ENCODE results near the gene ARHGEF19.
"Not testable (repeated sequence)": the region's sequence is repeated elsewhere in the genome, so short reads cannot be mapped to it uniquely, and the experiment has no call there.

ARHGEF19 gene

GRCh38 chr1:16202281-16203210, 9.9 kb downstream of the ARHGEF19 start:
- DNase-seq = no peak

DNA sequence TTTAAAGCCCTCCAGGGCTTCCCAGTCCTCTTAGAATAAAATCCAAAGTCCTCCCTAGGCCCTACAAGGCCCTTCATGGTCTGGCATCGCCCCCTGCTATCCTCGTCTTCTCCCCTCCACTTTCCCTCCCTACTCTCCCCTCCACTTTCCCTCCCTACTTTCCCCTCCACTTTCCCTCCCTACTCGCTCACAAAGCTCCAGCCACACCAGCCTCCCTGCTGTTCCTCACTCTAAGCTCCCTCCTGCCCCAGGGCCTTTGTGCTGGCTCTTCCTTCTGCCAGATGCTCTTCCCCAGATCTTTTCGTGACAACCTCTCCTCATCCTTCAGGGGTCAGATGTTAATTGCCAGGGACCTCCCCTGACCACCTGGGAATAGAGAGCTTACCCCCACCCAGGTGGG, 12.8 kb downstream of the ARHGEF19 start:
- no peak for DNase-seq

DNA sequence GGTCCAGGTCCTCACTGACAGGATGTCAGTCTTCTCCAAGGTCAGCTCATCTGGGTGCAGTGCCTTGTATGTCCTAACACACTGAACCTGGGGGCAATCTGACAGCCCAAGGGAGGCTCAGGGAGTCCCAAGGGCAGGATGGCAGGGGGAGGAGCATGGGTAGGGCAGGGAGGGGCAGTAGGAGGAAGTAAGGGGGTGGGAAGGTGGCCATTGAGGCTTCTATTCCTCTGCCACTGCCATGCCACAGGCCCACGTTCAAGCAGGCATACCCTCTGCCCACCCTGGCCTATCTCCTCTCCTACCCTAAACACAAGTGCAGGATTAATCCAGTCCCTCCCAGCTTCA, 13.3 kb downstream of the ARHGEF19 start:
- no peak for DNase-seq

DNA sequence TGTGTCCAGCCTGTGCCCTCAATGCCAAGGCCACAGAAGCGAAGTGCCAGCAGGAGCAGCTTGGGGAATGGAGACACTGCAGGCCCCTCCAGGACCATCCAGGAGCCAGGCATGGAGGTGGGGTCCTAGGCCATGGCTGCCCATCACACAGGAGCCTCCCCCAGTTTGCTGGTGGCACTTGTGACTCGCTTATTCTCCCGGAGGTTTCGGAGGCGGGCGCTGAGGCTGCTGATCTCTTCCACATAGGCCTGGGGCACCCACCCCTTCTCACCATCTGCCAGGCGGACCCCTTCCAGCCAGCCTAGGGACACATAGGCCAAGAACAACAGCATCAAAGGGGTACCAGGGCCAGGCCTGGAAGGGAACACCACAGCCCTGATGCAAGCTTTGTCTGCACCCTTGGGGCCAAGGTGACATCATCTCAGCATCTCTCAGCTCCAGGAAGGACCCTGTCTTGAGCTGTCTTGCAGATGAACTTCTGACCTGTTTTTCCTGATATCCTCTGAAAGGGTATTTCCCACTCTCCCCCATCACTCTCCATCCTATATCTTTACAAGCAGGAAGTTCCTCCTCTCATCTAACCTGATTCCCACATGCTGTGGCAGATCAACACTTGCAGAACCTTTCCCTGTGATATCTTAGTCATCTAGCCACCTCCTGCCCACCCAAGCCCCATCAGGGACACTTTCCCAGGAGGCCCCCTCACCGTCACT, 13.9 kb downstream of the ARHGEF19 start:
- no peak for DNase-seq

DNA sequence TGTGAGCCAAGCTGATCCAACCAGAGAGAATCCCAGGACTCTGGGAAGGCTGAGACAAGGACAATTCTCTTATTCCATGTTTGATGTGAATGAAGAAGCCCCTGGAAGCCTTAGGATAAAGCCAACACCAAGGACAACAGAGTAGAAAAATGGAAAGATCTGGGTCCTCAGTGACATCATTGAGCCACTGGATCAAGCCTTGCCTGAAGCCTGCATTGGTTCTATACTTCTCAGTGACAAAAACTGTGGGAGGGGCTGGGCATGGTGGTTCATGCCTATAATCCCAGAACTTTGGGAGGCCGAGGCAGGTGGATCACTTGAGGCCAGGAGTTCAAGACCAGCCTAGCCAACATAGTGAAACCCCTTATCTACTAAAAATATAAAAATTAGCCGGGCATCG, 15.6 kb downstream of the ARHGEF19 start:
- no peak for DNase-seq

- DNase-seq = not testable (repeated sequence)
Observed at GRCh38 chr1:16196139-16196538, 16.3 kb downstream of the ARHGEF19 start.

- no peak for DNase-seq
Observed at GRCh38 chr1:16195518-16195905, 16.9 kb downstream of the ARHGEF19 start.

DNA sequence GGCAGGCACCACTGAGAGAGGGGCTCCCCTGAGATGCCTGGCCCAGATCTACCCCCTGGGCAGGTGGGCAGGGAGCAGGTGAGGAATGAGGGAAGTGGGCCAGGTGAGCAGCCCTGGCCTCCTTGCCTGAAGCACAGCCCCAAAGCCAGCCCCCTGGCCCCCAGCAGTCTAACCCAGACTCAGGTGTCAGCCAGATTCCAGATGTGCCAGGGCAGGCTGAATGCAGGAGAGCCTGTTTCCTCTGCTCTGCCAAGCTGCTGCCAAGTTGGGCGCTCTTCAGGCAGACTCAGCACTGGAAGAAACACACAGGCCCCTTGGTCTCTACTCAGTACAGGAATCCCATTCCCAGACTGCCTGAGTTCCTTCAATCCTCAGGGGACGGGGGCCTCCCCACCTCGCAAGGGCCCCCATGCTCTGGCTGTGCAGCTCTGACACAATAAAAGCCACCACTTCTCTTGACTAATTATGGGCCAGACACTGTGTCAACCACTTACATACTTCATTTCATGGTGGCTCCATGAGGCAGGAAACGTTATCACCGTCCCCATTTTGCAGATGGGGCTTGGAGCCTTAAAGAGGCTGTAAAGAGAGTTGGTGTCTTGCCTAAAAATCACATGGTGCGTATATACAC, 20.4 kb downstream of the ARHGEF19 start:
- no peak for DNase-seq

DNA sequence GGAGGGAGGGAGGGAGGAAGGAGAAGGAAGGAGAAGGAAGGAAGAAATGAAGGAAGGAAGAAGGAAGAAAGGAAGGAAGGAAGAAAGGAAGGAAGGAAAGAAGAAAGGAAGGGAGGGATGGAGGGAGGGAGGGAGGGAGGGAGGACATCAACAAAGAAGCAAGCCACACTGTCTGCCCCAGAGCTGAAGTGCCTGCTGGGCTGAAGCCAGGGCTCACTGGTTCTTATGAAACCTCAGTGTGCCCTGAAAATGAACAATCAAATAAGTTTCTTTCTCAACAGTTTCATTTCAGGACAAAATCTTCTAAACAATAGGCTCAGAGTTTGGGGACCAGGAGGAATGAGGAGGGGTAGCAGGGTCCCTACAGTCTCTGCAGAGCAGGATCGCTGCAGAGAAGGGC, 21.1 kb downstream of the ARHGEF19 start:
- DNase-seq = no peak

GRCh38 chr1:16189921-16190621, 22.4 kb downstream of the ARHGEF19 start:
- DNase-seq = no peak

DNA sequence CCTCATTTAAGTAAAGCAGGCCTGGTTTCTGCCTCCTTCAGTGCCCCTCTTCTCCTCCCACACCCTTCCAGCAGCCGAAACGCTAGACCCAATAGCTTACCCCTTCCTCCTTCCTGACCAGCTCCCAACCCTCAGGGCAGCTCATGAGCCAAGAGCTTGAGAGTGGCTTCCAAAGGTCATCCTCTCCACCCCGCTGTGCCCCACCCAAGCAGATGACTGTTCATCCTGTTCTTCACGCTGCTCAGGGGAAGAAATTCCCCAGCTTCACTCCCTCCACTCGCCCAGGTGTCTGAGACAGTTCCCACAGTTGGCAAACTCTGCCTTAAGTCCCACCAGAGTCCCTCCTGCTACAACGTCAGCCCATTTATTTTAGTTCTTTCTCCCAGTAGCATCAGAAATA, 23.4 kb downstream of the ARHGEF19 start:
- no peak for DNase-seq

DNA sequence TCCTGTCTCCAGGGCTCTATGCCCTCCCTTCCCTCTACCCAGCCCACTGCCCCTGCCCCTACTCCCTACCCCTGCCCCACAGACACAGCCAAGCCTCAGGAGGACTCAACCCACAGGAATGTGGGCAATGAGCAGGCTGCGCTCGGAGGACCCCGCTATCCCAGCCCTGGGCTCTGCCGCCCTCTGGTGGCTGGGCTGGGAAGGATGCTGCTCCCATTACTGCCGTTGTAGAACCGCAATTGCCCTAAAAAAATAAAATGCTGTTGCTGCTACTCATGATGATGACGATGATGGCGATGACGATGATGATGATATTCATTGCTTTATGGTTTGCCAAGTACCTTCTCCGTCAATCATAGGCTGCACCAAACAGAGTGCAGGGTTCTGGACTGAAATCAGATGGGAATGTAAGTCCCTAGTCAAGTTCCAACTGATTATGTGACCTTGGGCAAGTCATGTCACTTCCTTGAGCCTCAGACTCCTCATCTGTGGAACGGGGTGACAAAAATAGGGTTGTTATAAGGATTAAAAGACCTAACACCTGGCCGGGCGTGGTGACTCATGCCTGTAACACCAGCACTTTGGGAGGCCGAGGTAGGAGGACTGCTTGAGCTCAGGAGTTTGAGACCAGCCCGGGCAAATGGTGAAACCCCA, 24.6 kb downstream of the ARHGEF19 start:
- DNase-seq = peak; percentile 70 to 77

GRCh38 chr1:16186655-16187235, 25.7 kb downstream of the ARHGEF19 start:
- DNase-seq = no peak

GRCh38 chr1:16184557-16185303, 27.7 kb downstream of the ARHGEF19 start:
- no peak for DNase-seq

GRCh38 chr1:16183765-16184556, 28.5 kb downstream of the ARHGEF19 start:
- no peak for DNase-seq

- no peak for DNase-seq
Observed at GRCh38 chr1:16183179-16183578, 29.3 kb downstream of the ARHGEF19 start.

DNA sequence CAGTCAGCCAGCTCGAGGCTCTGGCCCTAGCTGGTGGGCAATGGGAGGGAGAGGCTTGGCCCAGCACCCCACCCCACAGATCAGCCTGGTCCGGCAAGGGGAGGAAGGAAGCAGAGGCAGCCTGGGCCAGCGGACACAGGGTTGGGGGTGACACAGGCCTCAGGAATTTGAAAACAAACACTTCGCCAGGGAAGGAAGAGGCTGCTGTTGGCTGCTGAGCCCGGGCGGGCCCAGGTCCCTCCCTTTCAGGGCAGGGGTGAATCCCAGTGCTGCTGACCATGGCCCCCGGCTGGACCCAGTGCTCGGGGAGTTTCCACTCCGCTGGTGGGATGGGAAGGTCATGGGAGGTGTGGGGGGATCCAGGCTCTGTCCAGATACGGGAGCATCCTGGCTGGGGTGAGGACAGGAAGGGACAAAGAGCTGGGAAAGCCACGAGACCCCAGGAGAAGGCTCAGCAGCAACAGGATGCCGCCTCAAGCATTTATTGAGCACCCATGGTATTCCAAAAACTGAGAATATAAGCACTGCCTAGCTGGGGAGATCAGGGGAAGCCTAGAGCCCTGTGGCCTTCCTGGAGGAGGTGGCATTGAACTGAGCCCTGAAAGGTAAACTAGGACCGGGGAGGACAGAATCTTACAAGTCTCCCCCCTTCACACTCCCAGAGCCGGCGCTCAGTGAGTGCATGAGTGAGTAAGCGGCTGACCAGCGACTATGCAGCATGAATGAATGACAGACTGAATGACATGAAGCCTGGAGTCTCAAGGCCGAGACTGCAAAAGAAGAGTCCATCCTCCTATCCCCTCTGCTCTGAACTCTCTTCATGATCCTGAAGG, 30.3 kb downstream of the ARHGEF19 start:
- no peak for DNase-seq

GRCh38 chr1:16180291-16180824, 32.1 kb downstream of the ARHGEF19 start:
- DNase-seq = no peak

Measured in stimulated activated CD4-positive, alpha-beta T cell treated with anti-CD3 and anti-CD28 coated beads, Interleukin-4, amount 100 ng/mL, for 4 hours (primary cell).